HG03064 (cell line): ENCODE results near the gene LAMTOR3.

Experiments used
- ATAC-seq: cut with Tn5 transposase; IDR thresholded peaks from one replicate; pipeline ENCODE4 v1.9.1; 2021; ENCODE audit warnings: low read depth; ENCODE audit not compliant: unreplicated experiment

Gene LAMTOR3

GRCh38 chr4:99894161-99894997 is at the start of gene LAMTOR3:
LAMTOR3 (minus strand) TSS chr4:99894427; CDS start chr4:99893963, 464 bp downstream.
- ATAC-seq: peak; percentile 99

DNA sequence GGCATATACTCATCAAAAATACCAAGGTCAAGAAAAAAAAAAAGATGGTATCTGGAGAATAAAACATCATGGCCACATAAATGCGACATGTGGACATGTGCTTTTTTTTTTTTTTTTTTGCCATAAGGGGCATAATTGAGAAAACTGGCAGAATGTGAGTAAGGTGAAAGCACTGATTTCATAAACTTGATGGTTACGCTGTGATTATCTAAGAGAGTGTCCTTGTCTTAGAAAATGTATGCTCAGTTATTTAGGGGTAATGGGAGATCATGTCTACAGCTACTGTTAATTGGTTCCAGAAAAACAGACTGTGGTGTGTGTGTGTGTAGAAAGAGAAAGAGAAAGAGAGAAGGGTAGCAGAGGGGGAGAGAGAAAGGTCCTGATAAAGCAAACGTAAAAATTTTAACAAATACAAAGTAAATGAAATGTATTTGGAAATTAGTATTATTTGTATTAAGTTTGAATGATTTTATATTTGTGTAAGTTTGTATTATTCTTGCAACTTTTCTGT is 44.1 kb upstream of the LAMTOR3 start:
- no peak for ATAC-seq

GRCh38 chr4:99934891-99935290 is 40.7 kb upstream of the LAMTOR3 start:
- no peak for ATAC-seq

- no peak for ATAC-seq
These were observed 33.3 kb upstream of the LAMTOR3 start for GRCh38 chr4:99927566-99927965.

DNA sequence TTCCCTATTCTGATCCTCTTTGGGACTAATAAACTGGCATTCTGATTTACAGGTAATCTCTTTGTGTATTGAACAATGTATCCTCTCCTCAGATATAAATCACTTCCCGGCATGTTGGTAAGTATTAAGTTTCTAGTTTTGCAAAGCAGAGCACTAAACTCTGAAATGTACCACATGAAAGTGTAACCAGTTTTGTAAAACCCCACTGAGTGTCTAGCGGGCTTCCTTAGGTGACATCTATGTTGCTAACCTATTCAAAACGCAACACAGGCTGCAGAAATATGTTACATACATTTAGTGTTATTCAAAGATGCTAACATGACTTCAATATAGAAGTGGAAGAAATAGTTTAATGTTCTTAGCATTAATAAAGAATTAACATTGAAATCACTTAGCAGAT is 26.9 kb upstream of the LAMTOR3 start:
- no peak for ATAC-seq

- ATAC-seq: no peak
These were observed 24.4 kb upstream of the LAMTOR3 start for GRCh38 chr4:99918656-99919055.

- no peak for ATAC-seq
These were observed 23.3 kb upstream of the LAMTOR3 start for GRCh38 chr4:99917575-99917974.

- no peak for ATAC-seq
These were observed 21.2 kb upstream of the LAMTOR3 start for GRCh38 chr4:99915449-99915848.

DNA sequence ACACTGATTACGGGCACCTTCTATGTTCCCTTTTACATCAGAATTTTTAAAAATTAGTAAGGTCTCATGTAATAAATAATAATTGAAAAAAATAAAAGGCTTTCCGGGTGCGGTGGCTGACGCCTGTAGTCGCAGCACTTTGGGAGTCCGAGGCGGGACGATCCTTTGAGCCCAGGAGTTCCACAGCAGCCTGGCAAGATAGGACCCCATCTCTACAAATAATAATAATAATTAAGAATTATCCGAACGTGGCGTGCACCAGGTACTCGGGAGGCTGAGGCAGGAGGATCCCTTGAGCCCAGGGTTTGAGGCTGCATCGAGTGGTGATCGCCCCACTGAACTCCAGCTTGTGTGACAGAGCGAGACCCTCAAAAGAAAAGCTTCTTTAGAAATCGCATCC is 771 bp upstream of the LAMTOR3 start:
- ATAC-seq: no peak

DNA sequence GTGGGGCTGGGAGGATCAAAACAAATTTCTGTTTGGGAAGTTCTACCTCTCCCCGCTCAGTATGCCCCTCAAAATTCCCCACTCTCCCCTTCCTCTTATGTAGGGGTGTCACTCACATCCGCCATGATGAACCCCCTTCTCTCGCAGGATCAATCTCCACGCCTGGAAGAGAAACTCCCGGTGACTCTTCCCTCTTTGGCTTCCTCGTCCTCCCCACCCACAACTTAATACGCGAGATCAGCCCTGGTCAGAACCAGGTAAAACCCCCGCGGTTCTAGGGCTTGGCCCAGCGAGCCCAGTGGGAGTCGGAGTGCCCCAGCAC is 427 bp downstream of the LAMTOR3 start:
- ATAC-seq: no peak

- ATAC-seq: no peak
These were observed 1.2 kb downstream of the LAMTOR3 start for GRCh38 chr4:99893029-99893428.

- ATAC-seq: no peak
These were observed 2.9 kb downstream of the LAMTOR3 start for GRCh38 chr4:99891351-99891750.

DNA sequence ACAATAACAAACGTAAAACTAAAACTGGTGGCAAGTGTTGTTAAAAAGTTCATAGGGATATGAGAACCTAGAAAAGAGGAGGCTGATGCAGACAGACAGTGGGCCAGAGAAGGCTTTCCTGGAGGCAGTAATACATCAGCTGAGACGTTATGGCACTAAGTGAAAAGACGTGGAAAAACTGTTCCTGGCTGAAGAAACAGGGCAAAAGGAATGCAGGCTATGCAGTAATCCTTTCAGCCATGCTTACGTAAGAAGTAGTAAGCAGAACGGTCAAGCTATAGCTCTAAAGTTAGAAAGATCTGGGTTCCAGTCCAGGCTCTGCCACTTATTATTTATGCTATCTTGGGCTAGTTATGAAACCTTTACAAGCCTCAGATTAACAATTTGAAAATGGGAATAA is 6.4 kb downstream of the LAMTOR3 start:
- no peak for ATAC-seq

GRCh38 chr4:99886146-99886545 is 8.1 kb downstream of the LAMTOR3 start:
- ATAC-seq: no peak

DNA sequence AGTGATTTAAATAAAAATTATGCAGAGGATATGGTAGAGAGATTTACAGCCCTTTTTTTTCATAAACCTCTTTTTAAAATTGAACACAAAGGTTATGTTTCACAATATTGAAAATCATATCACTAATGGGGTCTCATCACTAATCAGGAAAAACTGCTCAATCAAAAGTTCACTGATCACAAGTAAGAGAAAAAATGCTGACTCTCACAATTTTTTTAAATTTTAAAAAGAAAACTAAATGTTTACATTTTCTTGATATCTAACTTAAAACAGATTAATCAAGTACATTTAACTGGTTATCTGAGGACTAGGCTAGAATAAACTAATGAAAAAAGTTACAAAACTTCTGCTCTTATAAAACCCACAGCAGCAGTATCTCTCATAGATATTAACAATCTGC is 8.5 kb downstream of the LAMTOR3 start:
- ATAC-seq: no peak

GRCh38 chr4:99885063-99885664 is 9.1 kb downstream of the LAMTOR3 start:
- ATAC-seq: no peak

DNA sequence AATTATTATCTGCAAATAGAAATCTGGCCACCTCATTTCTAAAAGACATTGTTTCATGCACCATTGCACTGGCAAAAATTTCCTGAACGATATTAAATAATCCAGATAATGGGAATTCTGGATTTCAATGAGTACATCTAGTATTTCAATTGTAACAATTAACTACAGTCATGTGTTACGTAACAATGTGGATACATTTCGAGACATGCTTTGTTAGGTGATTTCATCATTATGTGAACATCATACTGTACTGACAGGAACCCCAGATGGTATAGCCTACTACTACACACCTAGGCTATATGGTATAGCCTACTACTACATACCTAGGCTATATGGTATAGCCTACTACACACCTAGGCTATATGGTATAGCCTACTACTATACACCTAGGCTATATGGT is 14.8 kb downstream of the LAMTOR3 start:
- ATAC-seq: no peak

GRCh38 chr4:99878604-99879003 is 15.6 kb downstream of the LAMTOR3 start:
- no peak for ATAC-seq

GRCh38 chr4:99876946-99877345 is 17.3 kb downstream of the LAMTOR3 start:
- ATAC-seq: no peak

GRCh38 chr4:99875071-99875470 is 19.2 kb downstream of the LAMTOR3 start:
- no peak for ATAC-seq

DNA sequence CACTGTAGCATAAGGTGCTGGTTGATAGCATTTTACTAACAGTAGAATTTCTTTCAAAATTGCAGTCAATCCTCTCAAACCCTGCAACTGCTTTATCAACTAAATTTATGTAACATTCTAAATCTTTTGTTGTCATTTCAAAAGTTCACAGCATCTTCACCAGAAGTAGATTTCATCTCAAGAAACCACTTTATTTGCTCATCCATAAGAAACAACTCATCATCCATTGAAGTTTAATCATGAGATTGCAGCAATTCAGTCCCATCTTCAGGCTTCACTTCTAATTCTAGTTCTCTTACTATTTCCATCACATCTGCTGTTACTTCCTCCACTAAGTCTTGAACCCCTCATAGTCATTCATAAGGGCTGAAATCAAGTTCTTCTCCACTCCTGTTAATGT is 21.7 kb downstream of the LAMTOR3 start:
- ATAC-seq: no peak

DNA sequence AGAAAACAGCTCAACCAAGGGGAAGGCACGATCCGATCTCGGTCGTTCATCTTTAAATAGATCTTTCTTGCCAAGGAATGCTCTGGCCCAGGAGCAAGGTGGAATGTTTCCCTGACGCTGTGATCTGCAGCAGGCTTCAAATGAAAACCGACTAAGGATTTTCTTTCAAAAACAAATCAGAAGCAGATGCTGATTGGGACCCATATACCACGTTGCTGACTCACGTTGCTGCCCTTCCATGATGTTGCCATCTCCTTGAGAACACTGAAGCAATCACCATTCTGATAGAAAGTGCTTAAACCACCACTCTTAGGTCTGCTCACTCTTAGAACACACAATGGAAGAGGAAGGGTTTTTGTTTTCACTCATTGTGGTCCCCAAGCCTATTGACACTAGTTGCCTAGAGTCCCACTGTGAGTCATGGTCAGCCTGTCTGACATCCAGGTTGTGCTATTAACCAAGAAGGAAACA is 26.1 kb downstream of the LAMTOR3 start:
- no peak for ATAC-seq
